ENCODE data around the gene BSG.

The BSG gene

GRCh38 chr19:560121-560520 lies 12.3 kb upstream of the BSG start:
- H3K4me3 ChIP-seq (ENCODE audit: low read length, poor library complexity, severe bottlenecking), result no peak overlapping the region
- no peaks in the 10 kb centered on the region for H3K9me2 ChIP-seq (replicated peaks; ENCODE audit: low read depth, low read length)
- H3K4me2 ChIP-seq (ENCODE audit: low read depth, low read length, poor library complexity, severe bottlenecking), result no peak overlapping the region
- H3K4me1 ChIP-seq (ENCODE audit: insufficient read depth, low read length, poor library complexity, severe bottlenecking), result no peaks in the 10 kb centered on the region
- no peak overlapping the region for H3K9ac ChIP-seq (ENCODE audit: low read depth, low read length, poor library complexity, severe bottlenecking)
- no peaks in the 10 kb centered on the region for H3F3A ChIP-seq (ENCODE audit: low read depth)
- H4K20me1 ChIP-seq (ENCODE audit: insufficient read depth, low read length, poor library complexity, severe bottlenecking), result no peaks in the 10 kb centered on the region
- H3K79me2 ChIP-seq (ENCODE audit: insufficient read depth, low read length), result no peaks in the 10 kb centered on the region
- H2AFZ ChIP-seq (ENCODE audit: low read length), result no peak overlapping the region
- H3K36me3 ChIP-seq (ENCODE audit: insufficient read depth, low read length), result no peaks in the 10 kb centered on the region
- no peak for TF ChIP-seq CTCF (conservative IDR thresholded peaks at IDR 0.05; ENCODE audit: low read length)
- no peak for TF ChIP-seq EZH2phosphoT487 (IDR thresholded peaks at IDR 0.05; ENCODE audit: borderline replicate concordance)
- no peaks in the 10 kb centered on the region for H3K27me3 ChIP-seq (ENCODE audit: insufficient read depth, low read length, poor library complexity, severe bottlenecking)
- no peaks in the 10 kb centered on the region for H3K9me3 ChIP-seq (ENCODE audit: insufficient read depth, low read depth, low read length)

GRCh38 chr19:566403-566802 lies 6.0 kb upstream of the BSG start:
- no peaks in the 10 kb centered on the region for H3K9me2 ChIP-seq (replicated peaks; ENCODE audit: low read depth, low read length)
- H3K36me3 ChIP-seq (ENCODE audit: insufficient read depth, low read length), result no peaks in the 10 kb centered on the region
- H3K9ac ChIP-seq (ENCODE audit: low read depth, low read length, poor library complexity, severe bottlenecking), result no peak overlapping the region
- peaks cover 4% of the 10 kb centered on the region for H3F3A ChIP-seq (ENCODE audit: low read depth)
- no peaks in the 10 kb centered on the region for H4K20me1 ChIP-seq (ENCODE audit: insufficient read depth, low read length, poor library complexity, severe bottlenecking)
- H3K4me3 ChIP-seq (ENCODE audit: low read length, poor library complexity, severe bottlenecking), result no peak overlapping the region
- H3K4me1 ChIP-seq (ENCODE audit: insufficient read depth, low read length, poor library complexity, severe bottlenecking), result peaks cover 4% of the 10 kb centered on the region
- no peak overlapping the region for H3K4me2 ChIP-seq (ENCODE audit: low read depth, low read length, poor library complexity, severe bottlenecking)
- no peaks in the 10 kb centered on the region for H3K9me3 ChIP-seq (ENCODE audit: insufficient read depth, low read depth, low read length)
- H3K27me3 ChIP-seq (ENCODE audit: insufficient read depth, low read length, poor library complexity, severe bottlenecking), result no peaks in the 10 kb centered on the region
- TF ChIP-seq EZH2phosphoT487 (IDR thresholded peaks at IDR 0.05; ENCODE audit: borderline replicate concordance) (no peak), CTCF (conservative IDR thresholded peaks at IDR 0.05; ENCODE audit: low read length) (no peak)
- no peaks in the 10 kb centered on the region for H3K79me2 ChIP-seq (ENCODE audit: insufficient read depth, low read length)
- H2AFZ ChIP-seq (ENCODE audit: low read length), result no peak overlapping the region

GRCh38 chr19:566844-567243 lies 5.6 kb upstream of the BSG start:
- Histone ChIP-seq H2AFZ (ENCODE audit: low read length) (no peak overlapping the region), H3F3A (ENCODE audit: low read depth) (peaks cover 9% of the 10 kb centered on the region), H4K20me1 (ENCODE audit: insufficient read depth, low read length, poor library complexity, severe bottlenecking) (no peaks in the 10 kb centered on the region), H3K4me1 (ENCODE audit: insufficient read depth, low read length, poor library complexity, severe bottlenecking) (peaks cover 9% of the 10 kb centered on the region), H3K9me2 (replicated peaks; ENCODE audit: low read depth, low read length) (no peaks in the 10 kb centered on the region), H3K9me3 (ENCODE audit: insufficient read depth, low read depth, low read length) (no peaks in the 10 kb centered on the region), H3K4me2 (ENCODE audit: low read depth, low read length, poor library complexity, severe bottlenecking) (no peak overlapping the region), H3K4me3 (ENCODE audit: low read length, poor library complexity, severe bottlenecking) (no peak overlapping the region), H3K36me3 (ENCODE audit: insufficient read depth, low read length) (no peaks in the 10 kb centered on the region), H3K9ac (ENCODE audit: low read depth, low read length, poor library complexity, severe bottlenecking) (no peak overlapping the region), H3K27me3 (ENCODE audit: insufficient read depth, low read length, poor library complexity, severe bottlenecking) (no peaks in the 10 kb centered on the region), H3K79me2 (ENCODE audit: insufficient read depth, low read length) (no peaks in the 10 kb centered on the region)
- TF ChIP-seq EZH2phosphoT487 (IDR thresholded peaks at IDR 0.05; ENCODE audit: borderline replicate concordance), result no peak
- TF ChIP-seq CTCF (conservative IDR thresholded peaks at IDR 0.05; ENCODE audit: low read length), result no peak

All from Loucy (cell line).